GM12873 (cell line): Measurements from ENCODE around the gene CFAP100.

ENCODE experiments used
- TF ChIP-seq, protein P1 (sequence below): IDR thresholded peaks from 2 replicates; pipeline ENCODE4 v1.5.1; 2012; ENCODE audit warnings: low read depth, mild to moderate bottlenecking, moderate library complexity, low read length, control low read depth; ENCODE audit not compliant: insufficient read depth; ENCODE audit errors: missing control alignments

Gene CFAP100

DNA sequence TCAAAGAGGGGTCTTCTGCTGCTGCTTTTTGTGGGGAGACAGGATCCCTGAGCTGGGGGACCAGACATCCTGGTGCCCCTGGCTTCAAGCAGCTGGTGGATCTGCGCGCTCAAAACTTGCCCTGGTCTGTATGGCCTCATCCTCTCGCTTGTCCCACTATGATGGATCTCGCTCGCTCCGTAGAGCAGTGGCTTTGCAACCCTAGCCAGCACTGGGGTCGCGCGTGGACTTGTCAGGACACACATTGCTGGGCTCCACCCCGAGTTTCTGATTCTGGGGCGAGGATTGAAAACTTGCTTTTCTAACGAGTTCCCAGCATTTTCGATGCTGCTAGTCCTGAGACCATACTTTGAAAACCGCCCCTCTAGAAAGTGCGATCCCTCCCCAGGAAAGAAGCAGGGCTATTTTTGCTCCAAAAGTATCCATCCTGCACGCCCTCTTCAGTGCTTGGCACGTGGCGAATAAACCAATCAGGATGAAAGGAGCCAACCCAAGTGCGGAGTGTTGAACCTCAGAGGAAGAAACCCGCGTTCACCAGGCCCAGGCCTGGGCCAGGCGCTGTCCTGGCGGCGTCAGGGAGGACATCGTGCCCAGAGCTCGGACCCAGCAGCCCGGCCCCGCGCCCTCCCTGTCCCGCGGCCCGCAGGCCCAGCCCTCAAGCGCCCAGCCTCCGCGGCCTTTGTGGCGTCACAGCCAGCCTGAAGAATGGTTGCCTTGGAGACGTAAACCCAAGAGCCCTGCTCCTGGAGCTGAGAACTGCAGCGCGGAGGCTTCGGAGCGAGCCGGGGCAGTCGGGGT is at the start of gene CFAP100:
Gene CFAP100, plus strand, starts transcription at position 731 of the 798 bp plus-strand sequence. CDS start 1,092 bp downstream, outside the sequence.
- TF ChIP-seq, protein P1, sequence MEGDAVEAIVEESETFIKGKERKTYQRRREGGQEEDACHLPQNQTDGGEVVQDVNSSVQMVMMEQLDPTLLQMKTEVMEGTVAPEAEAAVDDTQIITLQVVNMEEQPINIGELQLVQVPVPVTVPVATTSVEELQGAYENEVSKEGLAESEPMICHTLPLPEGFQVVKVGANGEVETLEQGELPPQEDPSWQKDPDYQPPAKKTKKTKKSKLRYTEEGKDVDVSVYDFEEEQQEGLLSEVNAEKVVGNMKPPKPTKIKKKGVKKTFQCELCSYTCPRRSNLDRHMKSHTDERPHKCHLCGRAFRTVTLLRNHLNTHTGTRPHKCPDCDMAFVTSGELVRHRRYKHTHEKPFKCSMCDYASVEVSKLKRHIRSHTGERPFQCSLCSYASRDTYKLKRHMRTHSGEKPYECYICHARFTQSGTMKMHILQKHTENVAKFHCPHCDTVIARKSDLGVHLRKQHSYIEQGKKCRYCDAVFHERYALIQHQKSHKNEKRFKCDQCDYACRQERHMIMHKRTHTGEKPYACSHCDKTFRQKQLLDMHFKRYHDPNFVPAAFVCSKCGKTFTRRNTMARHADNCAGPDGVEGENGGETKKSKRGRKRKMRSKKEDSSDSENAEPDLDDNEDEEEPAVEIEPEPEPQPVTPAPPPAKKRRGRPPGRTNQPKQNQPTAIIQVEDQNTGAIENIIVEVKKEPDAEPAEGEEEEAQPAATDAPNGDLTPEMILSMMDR = no peak

DNA sequence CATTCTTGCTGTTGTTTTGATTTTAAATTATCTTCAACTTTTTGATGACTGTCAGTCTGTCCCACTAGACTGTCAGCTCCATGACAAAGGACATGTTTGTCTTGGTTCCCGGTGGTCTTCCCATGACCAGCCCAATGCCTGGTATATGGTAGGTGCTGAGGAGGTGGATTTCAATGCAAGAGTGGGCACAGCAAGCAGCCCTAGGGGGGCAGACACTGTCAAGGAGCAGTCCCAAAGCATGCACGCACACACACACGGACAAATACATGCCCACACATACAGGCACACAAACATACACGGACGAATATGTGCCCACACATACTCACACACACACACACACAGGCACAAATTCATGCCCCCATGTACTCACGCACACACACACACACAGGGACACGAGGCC is 49.5 kb upstream of the CFAP100 start:
- TF ChIP-seq, protein P1 = no peak

DNA sequence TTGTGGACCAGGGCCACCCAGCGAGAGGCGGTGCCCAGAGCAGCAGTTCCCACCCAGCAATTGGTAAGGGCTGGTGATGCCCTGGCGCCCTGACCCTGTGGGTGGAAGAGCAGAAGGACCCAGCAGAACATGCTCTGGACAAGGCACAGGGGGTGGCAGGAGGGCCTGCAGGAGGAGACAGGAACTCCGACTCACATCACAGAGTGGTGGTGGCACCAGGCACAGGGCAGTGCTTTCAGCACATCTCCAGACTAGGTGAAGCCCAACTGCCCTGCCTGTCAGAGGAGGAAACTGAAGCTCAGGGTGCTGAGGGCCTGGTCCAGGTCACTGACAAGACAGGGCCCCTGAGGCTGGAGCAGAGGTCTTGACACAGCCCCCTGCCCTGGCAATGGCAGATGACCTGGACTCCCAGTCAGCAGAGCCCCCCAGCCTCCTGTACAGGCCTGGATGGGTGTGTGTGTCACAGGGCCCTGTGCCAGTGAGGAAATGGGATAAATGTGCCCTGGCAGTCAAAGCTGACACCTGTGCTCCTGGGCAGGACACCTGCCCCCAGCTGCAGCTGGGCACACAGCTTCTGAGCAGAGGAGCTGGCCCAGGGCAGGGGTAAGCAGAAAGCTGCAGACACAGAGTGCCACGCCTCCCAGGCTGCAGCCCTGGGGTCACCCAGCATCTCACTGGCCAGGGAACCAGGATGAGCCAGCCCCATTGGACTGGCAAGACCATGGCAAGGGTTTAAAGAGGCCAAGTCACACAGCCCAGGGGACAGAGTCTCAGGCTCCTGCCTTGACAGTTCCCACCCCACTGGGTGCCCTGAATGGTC is 48.9 kb upstream of the CFAP100 start:
- TF ChIP-seq, protein P1 = no peak

DNA sequence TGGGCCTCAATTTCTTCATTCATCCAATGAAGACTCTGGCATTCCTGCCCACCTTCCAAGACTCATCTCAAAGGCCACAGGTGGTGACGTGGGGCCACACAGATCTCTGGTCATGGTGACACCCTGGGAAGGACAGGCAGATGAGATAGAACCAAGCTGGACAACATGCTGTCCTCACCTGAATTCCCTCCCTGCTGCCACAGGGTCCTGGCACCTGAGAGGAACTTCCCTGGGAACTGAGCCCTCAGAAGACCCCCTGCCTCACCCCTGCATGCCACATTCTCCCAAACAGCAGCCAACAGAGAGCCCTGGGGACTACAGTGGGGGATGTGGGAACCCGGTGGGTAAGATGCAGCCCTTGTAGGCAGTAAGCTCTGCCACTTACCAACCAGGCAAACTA is 48.2 kb upstream of the CFAP100 start:
- TF ChIP-seq, protein P1 = no peak

DNA sequence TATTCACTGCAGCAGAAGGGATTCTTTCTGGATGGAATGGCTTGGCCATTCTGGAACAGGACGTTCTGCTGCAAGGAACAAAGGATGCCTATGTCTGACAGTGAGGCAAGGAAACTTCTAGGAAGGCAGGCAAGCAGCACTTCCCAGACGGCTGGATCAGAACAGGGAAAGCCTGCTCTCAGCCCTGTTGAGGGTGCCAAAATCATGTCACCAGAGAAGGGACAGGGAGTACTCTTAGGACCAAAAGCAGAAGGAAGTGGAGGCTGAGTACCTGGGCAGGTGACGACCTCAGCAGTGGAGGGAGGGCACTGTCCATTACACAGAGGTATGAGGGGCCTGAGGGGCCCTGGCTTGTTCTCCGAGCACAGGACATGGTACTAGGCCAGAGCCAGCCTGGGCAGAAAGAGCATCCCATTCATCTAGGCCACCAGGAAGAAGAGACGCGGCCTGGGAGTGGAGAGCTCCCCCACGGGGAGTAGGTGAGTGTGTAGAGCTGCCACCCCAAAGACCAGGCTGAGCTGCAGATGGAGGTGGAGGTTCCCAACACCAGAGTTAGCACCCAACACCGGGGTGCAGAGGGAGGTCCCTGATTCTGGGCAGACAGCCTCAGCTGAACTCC is 47.1 kb upstream of the CFAP100 start:
- TF ChIP-seq, protein P1 = no peak

DNA sequence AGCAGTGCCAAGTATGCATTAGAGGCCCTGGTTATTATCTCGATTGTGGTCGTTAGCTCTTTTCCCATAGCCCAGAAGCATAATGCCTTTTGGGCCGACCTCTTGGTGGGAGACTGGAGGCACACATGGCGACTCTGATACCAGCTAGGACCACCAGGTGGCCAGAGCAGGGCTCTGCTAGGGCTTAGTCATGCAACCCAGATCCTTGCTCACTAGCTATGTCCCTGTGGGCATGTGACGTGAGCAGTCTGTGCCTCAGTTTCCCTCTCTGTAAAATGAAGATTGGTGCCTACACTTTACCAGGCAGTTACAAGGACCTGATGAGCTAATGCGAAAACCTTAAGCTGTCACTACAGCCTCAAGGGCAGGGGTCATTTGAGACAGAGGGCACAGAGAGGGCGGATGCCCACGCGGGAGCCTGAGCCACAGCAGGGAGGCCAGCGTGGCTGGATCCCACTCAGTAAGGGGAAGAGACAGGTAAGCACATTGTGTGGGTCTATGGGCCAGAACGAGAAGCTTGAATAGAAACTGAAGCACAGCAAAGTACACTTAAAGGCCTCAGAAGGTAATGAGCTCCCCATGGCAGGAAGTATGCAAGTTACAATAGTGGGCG is 46.3 kb upstream of the CFAP100 start:
- TF ChIP-seq, protein P1 = peak; percentile 37
